K562 (cell line): ENCODE results near the gene SEZ6. TPM values are rescaled to one million over a fixed set of nuclear protein-coding genes. Genes with fewer than 3 reads are reported as not detected.
A peak's percentile ranks its signal among the peaks of the same experiment; 100 is the strongest.

ENCODE experiments used
- ATAC-seq: fragments of 200-7000 bp; cut with Tn5 transposase; 3 replicates; pipeline ENCODE4 v1.9.1; 2020; ENCODE audit warnings: moderate library complexity
- BruUV-seq: library from RNA; stranded (reverse); fragments of 400-500 nt; replicated peaks from 2 replicates; lab custom pipeline; 2021; lab: Mats Ljungman, UMichigan
- CTCF ChIA-PET: fragments of 300-600 bp; formaldehyde crosslinking; extraction: SDS; loops from one replicate; lab custom pipeline; 2021; ENCODE audit warnings: low intra/inter-chr PET ratio; lab: Yijun Ruan, JAX
- POLR2A ChIA-PET: fragments of 300-600, 350-650 bp; sonication (Branson Sonifier 250); formaldehyde crosslinking; extraction: SDS; loops from one replicate; lab custom pipeline; 2021; ENCODE audit warnings: antibody characterized with exemption, inconsistent platforms; lab: Yijun Ruan, JAX
- DNase-seq, 4 experiments: peaks; one replicate each; pipeline versions ENCODE4 v3.0.0 to v3.0.0-alpha.2; 2011 to 2018; ENCODE audit warnings: low spot score in 3 of 4, mixed read lengths in 3 of 4; ENCODE audit errors: extremely low read depth in 1 of 4
- FAIRE-seq: peaks from 2 replicates; lab custom pipeline; 2011; peaks lifted over from hg19 to GRCh38; lab: Jason Lieb, UNC
- H2AFZ ChIP-seq: 2 replicates; pipeline ENCODE4 v1.6.0; 2011; ENCODE audit warnings: low read depth, low read length, control low read depth, inconsistent platforms
- H3K27ac ChIP-seq: fragments of 200-600 bp; 3 replicates; pipeline ENCODE4 v1.8.0; 2011; ENCODE audit warnings: low read depth, mild to moderate bottlenecking, control low read depth, inconsistent platforms, low read length, moderate library complexity, mixed read lengths; ENCODE audit errors: extremely low read depth
- H3K27me3 ChIP-seq, 2 experiments: fragments of 300-600 bp in 1 of 2; 2 replicates in 1 of 2; 3 replicates in 1 of 2; pipeline versions ENCODE4 v1.6.0 to v1.8.0; 2011; ENCODE audit warnings: inconsistent platforms in 2 of 2, low read length in 2 of 2, mild to moderate bottlenecking in 1 of 2, mixed read lengths in 1 of 2, moderate library complexity in 1 of 2; ENCODE audit not compliant: control insufficient read depth in 2 of 2, insufficient read depth in 2 of 2
- H3K36me3 ChIP-seq: fragments of 300-600 bp; 3 replicates; pipeline ENCODE4 v1.8.0; 2011; ENCODE audit warnings: mild to moderate bottlenecking, low read length, inconsistent platforms; ENCODE audit not compliant: control insufficient read depth, insufficient read depth
- H3K4me1 ChIP-seq, 2 experiments: fragments of 200-600 bp in 1 of 2; replicated peaks in 1 of 2; 2 replicates in 1 of 2; 3 replicates in 1 of 2; pipeline versions ENCODE4 v1.5.1 to v1.8.0; 2011; ENCODE audit warnings: inconsistent platforms in 2 of 2, low read length in 2 of 2, mild to moderate bottlenecking in 1 of 2, mixed read lengths in 1 of 2, moderate library complexity in 1 of 2; ENCODE audit not compliant: control insufficient read depth in 2 of 2, insufficient read depth in 2 of 2
- H3K4me2 ChIP-seq: 2 replicates; pipeline ENCODE4 v1.6.1; 2011; ENCODE audit warnings: low read length, control low read depth, inconsistent platforms, mixed read lengths; ENCODE audit not compliant: insufficient read depth
- H3K4me3 ChIP-seq: fragments of 200-600 bp; sonication (generic), shearing (Covaris generic); 2 replicates; pipeline ENCODE4 v1.5.1; 2016; ENCODE audit warnings: control low read depth, inconsistent platforms
- H3K79me2 ChIP-seq: fragments of 200-600 bp; 3 replicates; pipeline ENCODE4 v1.8.0; 2011; ENCODE audit warnings: low read length, inconsistent platforms; ENCODE audit not compliant: control insufficient read depth, insufficient read depth
- H3K9ac ChIP-seq, 2 experiments: 2 replicates each; pipeline versions ENCODE4 v1.6.0 to v1.6.1; 2011; ENCODE audit warnings: low read depth in 2 of 2, low read length in 2 of 2, control low read depth in 1 of 2, inconsistent platforms in 1 of 2, mild to moderate bottlenecking in 1 of 2, mixed read lengths in 1 of 2; ENCODE audit not compliant: insufficient read depth in 1 of 2
- H3K9me1 ChIP-seq: one replicate; pipeline ENCODE4 v1.6.0; 2011; ENCODE audit warnings: inconsistent platforms, mild to moderate bottlenecking, low read length, moderate library complexity; ENCODE audit not compliant: control insufficient read depth, insufficient read depth
- H3K9me3 ChIP-seq: replicated peaks from 2 replicates; pipeline ENCODE4 v1.5.1; 2011; ENCODE audit warnings: low read depth, low read length, inconsistent platforms; ENCODE audit not compliant: control insufficient read depth, insufficient read depth
- H4K20me1 ChIP-seq: replicated peaks from 2 replicates; pipeline ENCODE4 v1.6.1; 2011; ENCODE audit warnings: low read length, inconsistent platforms, mixed read lengths; ENCODE audit not compliant: control insufficient read depth, insufficient read depth
- CBFA2T2 ChIP-seq: fragments of 450-650 bp; conservative IDR thresholded peaks from 2 replicates; pipeline ENCODE4 v1.6.1; 2017; ENCODE audit warnings: mild to moderate bottlenecking
- ZNF124 ChIP-seq: sonication (generic); formaldehyde crosslinking; IDR thresholded peaks from 2 replicates; pipeline ENCODE4 v1.8.1; 2022; ENCODE audit warnings: missing genetic modification reagents
- WGBS: fragments of 100-300 bp; shearing (Covaris generic); methylation state at CpG from one replicate; pipeline ENCODE4 v1.1.6; 2016; ENCODE audit warnings: low coverage, mixed read lengths; ENCODE audit not compliant: insufficient coverage; ENCODE audit errors: missing lambda C conversion rate; 5-methylcytosine and 5-hydroxymethylcytosine counted together
- in situ Hi-C: fragments of 300-500 bp; cut with MboI; formaldehyde crosslinking; loops from 4 replicates; pipeline ENCODE4 v1.15.0; 2018; ENCODE audit warnings: inconsistent platforms, mixed read lengths
- intact Hi-C: fragments of 100-400 bp; cut with micrococcal nuclease; formaldehyde crosslinking; loops from 2 replicates; pipeline ENCODE4 v1.14.2; 2022
- polyA plus RNA-seq, 8 experiments: library from polyadenylated mRNA; depleted of rRNA in 4 of 8; stranded (reverse) in 5 of 8; unstranded in 3 of 8; fragments of >200 nt; fragmentation: Nextera tagmentation in 2 of 8; fragmentation: Illumina TruSeq in 1 of 8; extraction: Ambion mirVana in 2 of 8; extraction: Trizol in 1 of 8; gene quantifications; 2 replicates each; pipeline versions ENCODE4 v1.2.1 to v1.2.3, GENCODE V29; 2011 to 2014; ENCODE audit warnings: inconsistent platforms in 1 of 8, missing spikeins in 1 of 8
- total RNA-seq, 7 experiments: library from RNA; depleted of rRNA in 6 of 7; stranded (reverse); fragments of >200 nt in 6 of 7; fragmentation: Illumina TruSeq in 2 of 7; extraction: Trizol in 2 of 7; gene quantifications; 2 replicates each; pipeline versions ENCODE4 v1.2.1 to v1.2.3, GENCODE V29; 2011 to 2021; ENCODE audit warnings: low replicate concordance in 1 of 7
- TF ChIP-seq, protein P1 (sequence below): fragments of 450-650 bp; IDR thresholded peaks from 2 replicates; pipeline ENCODE4 v1.6.1; 2016; ENCODE audit warnings: mild to moderate bottlenecking, moderate library complexity

Gene SEZ6
- total and polyA plus RNA-seq, 9 of the 15 experiments (the other 6 are each of a cell fraction or from before 2014, with no cell fraction given), result not detected

DNA sequence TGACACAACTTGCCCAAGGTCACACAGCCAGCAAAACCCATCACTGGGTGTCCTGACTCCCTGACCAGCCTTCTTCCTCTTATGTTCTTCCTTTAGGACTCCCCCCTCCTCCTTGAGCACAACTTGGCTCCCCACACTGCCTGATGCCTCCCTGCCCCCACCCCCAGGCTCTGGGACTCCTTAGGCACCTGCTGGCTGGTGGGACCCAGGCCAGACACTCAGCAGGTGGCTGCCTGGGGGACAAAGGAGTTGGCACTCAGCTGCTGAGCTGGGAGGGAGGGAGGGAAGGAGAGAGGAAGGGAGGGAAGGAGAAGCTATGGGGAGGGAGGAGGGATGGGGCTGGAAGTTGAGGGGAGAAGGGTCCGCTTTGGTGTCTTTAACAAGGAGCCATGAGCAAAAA, 8.0 kb downstream of the SEZ6 start:
- Histone ChIP-seq H4K20me1 (0 out of 2 replicates have a peak, but pooled peaks cover 8% of the 10 kb centered on the region), H3K9ac (no peak overlapping the region), H3K27me3 (peaks cover 0 to 41% of the 10 kb centered on the region in 2 experiments; a peak in 4 of 5 replicates), H3K4me2 (no peak overlapping the region), H3K27ac (no peak overlapping the region), H3K4me1 (peaks cover 0 to 8% of the 10 kb centered on the region in 2 experiments; a peak in 2 of 5 replicates), H2AFZ (no peak overlapping the region), H3K36me3 (no peaks in the 10 kb centered on the region), H3K4me3 (no peak overlapping the region), H3K79me2 (no peaks in the 10 kb centered on the region), H3K9me3 (no peaks in the 10 kb centered on the region), H3K9me1 (no peaks in the 10 kb centered on the region)
- ChIA-PET CTCF (no interaction called here), POLR2A (no interaction called here)
- no CpG with 5 or more reads among the region's 1 CpG for WGBS
- intact Hi-C loops, result no loop called here
- no TSS peak for BruUV-seq
- ATAC-seq (no peak), DNase-seq (no peak), FAIRE-seq (no peak)
- in situ Hi-C loops, result no loop called here
- TF ChIP-seq ZNF124 (no peak), CBFA2T2 (no peak)

DNA sequence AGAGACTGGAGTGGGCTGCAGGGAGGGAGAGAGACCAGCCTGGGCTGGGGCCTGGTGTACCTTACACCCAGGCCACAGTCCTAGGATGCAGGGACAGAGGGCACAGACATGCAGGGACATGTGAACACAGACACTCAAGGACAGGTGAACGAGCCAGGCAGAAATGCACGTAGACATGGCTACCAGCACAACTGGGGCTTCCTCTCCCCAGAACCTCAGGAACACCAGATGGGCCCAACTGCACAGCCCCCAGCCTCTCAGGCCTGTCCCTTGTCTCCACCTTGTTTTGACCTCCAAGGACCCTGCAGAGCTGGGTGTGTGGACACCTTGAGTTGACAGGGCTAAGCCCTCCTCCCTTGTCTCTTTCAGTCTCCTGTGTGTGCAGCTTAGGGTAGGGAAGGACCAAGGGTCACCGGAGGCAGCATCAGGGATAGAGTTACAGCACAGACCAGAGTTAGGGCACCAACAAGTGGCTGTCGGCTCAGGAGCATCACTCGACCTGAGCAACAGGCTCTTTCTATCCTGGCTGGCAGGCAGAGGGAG, 9.2 kb downstream of the SEZ6 start:
- intact Hi-C loops, result no loop called here
- ATAC-seq (no peak), FAIRE-seq (no peak), DNase-seq (no peak)
- peaks cover 0 to 8% of the 10 kb centered on the region in 2 experiments; a peak in 2 of 5 replicates for H3K4me1 ChIP-seq
- H3K36me3 ChIP-seq, result no peaks in the 10 kb centered on the region
- peaks cover 4 to 43% of the 10 kb centered on the region in 2 experiments; a peak in 4 of 5 replicates for H3K27me3 ChIP-seq
- H3K9ac ChIP-seq, result 0 out of 4 replicates have a peak overlapping the region, but pooled peaks of 1 of the 2 experiments have one; percentile 26
- H3K79me2 ChIP-seq, result no peaks in the 10 kb centered on the region
- H2AFZ ChIP-seq, result no peak overlapping the region
- 0% methylated on average over 5 of the region's 5 CpGs for WGBS
- BruUV-seq, result no TSS peak
- no peak overlapping the region for H3K27ac ChIP-seq
- in situ Hi-C loops, result no loop called here
- ChIA-PET POLR2A (interaction anchor here (1.1 to 1.8 kb wide), 2 partner anchors 8 to 9 kb away, joined by 3 to 5 read pairs; no protein-coding TSS in a partner anchor), CTCF (no interaction called here)
- H3K4me3 ChIP-seq, result no peak overlapping the region
- H4K20me1 ChIP-seq, result peaks cover 15% of the 10 kb centered on the region; the same call in 1 of the 2 replicates
- H3K9me1 ChIP-seq, result no peaks in the 10 kb centered on the region
- no peak overlapping the region for H3K4me2 ChIP-seq
- H3K9me3 ChIP-seq, result no peaks in the 10 kb centered on the region
- TF ChIP-seq, protein P1, sequence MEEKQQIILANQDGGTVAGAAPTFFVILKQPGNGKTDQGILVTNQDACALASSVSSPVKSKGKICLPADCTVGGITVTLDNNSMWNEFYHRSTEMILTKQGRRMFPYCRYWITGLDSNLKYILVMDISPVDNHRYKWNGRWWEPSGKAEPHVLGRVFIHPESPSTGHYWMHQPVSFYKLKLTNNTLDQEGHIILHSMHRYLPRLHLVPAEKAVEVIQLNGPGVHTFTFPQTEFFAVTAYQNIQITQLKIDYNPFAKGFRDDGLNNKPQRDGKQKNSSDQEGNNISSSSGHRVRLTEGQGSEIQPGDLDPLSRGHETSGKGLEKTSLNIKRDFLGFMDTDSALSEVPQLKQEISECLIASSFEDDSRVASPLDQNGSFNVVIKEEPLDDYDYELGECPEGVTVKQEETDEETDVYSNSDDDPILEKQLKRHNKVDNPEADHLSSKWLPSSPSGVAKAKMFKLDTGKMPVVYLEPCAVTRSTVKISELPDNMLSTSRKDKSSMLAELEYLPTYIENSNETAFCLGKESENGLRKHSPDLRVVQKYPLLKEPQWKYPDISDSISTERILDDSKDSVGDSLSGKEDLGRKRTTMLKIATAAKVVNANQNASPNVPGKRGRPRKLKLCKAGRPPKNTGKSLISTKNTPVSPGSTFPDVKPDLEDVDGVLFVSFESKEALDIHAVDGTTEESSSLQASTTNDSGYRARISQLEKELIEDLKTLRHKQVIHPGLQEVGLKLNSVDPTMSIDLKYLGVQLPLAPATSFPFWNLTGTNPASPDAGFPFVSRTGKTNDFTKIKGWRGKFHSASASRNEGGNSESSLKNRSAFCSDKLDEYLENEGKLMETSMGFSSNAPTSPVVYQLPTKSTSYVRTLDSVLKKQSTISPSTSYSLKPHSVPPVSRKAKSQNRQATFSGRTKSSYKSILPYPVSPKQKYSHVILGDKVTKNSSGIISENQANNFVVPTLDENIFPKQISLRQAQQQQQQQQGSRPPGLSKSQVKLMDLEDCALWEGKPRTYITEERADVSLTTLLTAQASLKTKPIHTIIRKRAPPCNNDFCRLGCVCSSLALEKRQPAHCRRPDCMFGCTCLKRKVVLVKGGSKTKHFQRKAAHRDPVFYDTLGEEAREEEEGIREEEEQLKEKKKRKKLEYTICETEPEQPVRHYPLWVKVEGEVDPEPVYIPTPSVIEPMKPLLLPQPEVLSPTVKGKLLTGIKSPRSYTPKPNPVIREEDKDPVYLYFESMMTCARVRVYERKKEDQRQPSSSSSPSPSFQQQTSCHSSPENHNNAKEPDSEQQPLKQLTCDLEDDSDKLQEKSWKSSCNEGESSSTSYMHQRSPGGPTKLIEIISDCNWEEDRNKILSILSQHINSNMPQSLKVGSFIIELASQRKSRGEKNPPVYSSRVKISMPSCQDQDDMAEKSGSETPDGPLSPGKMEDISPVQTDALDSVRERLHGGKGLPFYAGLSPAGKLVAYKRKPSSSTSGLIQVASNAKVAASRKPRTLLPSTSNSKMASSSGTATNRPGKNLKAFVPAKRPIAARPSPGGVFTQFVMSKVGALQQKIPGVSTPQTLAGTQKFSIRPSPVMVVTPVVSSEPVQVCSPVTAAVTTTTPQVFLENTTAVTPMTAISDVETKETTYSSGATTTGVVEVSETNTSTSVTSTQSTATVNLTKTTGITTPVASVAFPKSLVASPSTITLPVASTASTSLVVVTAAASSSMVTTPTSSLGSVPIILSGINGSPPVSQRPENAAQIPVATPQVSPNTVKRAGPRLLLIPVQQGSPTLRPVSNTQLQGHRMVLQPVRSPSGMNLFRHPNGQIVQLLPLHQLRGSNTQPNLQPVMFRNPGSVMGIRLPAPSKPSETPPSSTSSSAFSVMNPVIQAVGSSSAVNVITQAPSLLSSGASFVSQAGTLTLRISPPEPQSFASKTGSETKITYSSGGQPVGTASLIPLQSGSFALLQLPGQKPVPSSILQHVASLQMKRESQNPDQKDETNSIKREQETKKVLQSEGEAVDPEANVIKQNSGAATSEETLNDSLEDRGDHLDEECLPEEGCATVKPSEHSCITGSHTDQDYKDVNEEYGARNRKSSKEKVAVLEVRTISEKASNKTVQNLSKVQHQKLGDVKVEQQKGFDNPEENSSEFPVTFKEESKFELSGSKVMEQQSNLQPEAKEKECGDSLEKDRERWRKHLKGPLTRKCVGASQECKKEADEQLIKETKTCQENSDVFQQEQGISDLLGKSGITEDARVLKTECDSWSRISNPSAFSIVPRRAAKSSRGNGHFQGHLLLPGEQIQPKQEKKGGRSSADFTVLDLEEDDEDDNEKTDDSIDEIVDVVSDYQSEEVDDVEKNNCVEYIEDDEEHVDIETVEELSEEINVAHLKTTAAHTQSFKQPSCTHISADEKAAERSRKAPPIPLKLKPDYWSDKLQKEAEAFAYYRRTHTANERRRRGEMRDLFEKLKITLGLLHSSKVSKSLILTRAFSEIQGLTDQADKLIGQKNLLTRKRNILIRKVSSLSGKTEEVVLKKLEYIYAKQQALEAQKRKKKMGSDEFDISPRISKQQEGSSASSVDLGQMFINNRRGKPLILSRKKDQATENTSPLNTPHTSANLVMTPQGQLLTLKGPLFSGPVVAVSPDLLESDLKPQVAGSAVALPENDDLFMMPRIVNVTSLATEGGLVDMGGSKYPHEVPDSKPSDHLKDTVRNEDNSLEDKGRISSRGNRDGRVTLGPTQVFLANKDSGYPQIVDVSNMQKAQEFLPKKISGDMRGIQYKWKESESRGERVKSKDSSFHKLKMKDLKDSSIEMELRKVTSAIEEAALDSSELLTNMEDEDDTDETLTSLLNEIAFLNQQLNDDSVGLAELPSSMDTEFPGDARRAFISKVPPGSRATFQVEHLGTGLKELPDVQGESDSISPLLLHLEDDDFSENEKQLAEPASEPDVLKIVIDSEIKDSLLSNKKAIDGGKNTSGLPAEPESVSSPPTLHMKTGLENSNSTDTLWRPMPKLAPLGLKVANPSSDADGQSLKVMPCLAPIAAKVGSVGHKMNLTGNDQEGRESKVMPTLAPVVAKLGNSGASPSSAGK, result no peak
